HEK293T (cell line): Measurements from ENCODE around the gene TMEM125.

ENCODE experiments used
- CTCF ChIA-PET: fragments of 350-600 bp; formaldehyde crosslinking; extraction: SDS; loops from one replicate; lab custom pipeline; 2021; ENCODE audit warnings: antibody characterized with exemption, inconsistent platforms; lab: Yijun Ruan, JAX
- POLR2A ChIA-PET: fragments of 350-600 bp; formaldehyde crosslinking; extraction: SDS; loops from one replicate; lab custom pipeline; 2020; ENCODE audit warnings: antibody characterized with exemption, inconsistent platforms; lab: Yijun Ruan, JAX
- DNase-seq: peaks from one replicate; pipeline ENCODE4 v3.0.0; 2012; ENCODE audit warnings: mixed read lengths; ENCODE audit errors: extremely low spot score
- ARNT ChIP-seq: fragments of 450-650 bp; IDR thresholded peaks from 2 replicates; pipeline ENCODE4 v1.6.1; 2017; ENCODE audit warnings: mild to moderate bottlenecking
- BHLHE40 ChIP-seq: fragments of 450-650 bp; IDR thresholded peaks from 2 replicates; pipeline ENCODE4 v1.6.1; 2016; ENCODE audit warnings: mild to moderate bottlenecking, moderate library complexity, borderline replicate concordance
- CTBP1 ChIP-seq: fragments of 450-650 bp; IDR thresholded peaks from 2 replicates; pipeline ENCODE4 v1.6.1; 2016; ENCODE audit warnings: borderline replicate concordance
- ELF4 ChIP-seq: fragments of 450-650 bp; IDR thresholded peaks from 2 replicates; pipeline ENCODE4 v1.6.1; 2017; ENCODE audit warnings: antibody characterized with exemption
- FOXA1 ChIP-seq: fragments of 450-650 bp; IDR thresholded peaks from 2 replicates; pipeline ENCODE4 v1.6.1; 2016; ENCODE audit warnings: mild to moderate bottlenecking
- FOXK2 ChIP-seq: fragments of 450-650 bp; IDR thresholded peaks from 2 replicates; pipeline ENCODE4 v1.6.1; 2016; ENCODE audit warnings: mild to moderate bottlenecking
- FOXM1 ChIP-seq: fragments of 450-650 bp; IDR thresholded peaks from 2 replicates; pipeline ENCODE4 v1.6.1; 2017; ENCODE audit warnings: mild to moderate bottlenecking, borderline replicate concordance
- HDGF ChIP-seq: fragments of 450-650 bp; IDR thresholded peaks from 2 replicates; pipeline ENCODE4 v1.6.1; 2017; ENCODE audit warnings: antibody characterized with exemption, borderline replicate concordance
- L3MBTL2 ChIP-seq: fragments of 450-650 bp; conservative IDR thresholded peaks from 2 replicates; pipeline ENCODE4 v1.6.1; 2016; ENCODE audit warnings: mild to moderate bottlenecking
- LEF1 ChIP-seq: fragments of 450-650 bp; IDR thresholded peaks from 2 replicates; pipeline ENCODE4 v1.6.1; 2017; ENCODE audit warnings: mild to moderate bottlenecking, borderline replicate concordance
- NFRKB ChIP-seq: fragments of 450-650 bp; IDR thresholded peaks from 2 replicates; pipeline ENCODE4 v1.6.1; 2016; ENCODE audit warnings: mild to moderate bottlenecking, moderate library complexity
- SP1 ChIP-seq: fragments of 450-650 bp; IDR thresholded peaks from 2 replicates; pipeline ENCODE4 v1.6.1; 2017
- SUZ12 ChIP-seq: fragments of 450-650 bp; IDR thresholded peaks from 2 replicates; pipeline ENCODE4 v1.6.1; 2016; ENCODE audit warnings: mild to moderate bottlenecking
- TARDBP ChIP-seq: fragments of 450-650 bp; IDR thresholded peaks from 2 replicates; pipeline ENCODE4 v1.6.1; 2016
- ZNF384 ChIP-seq: fragments of 450-650 bp; IDR thresholded peaks from 2 replicates; pipeline ENCODE4 v1.6.1; 2016
- TF ChIP-seq, protein P1 (sequence below): fragments of 450-650 bp; IDR thresholded peaks from 2 replicates; pipeline ENCODE4 v1.6.1; 2016

Gene TMEM125

DNA sequence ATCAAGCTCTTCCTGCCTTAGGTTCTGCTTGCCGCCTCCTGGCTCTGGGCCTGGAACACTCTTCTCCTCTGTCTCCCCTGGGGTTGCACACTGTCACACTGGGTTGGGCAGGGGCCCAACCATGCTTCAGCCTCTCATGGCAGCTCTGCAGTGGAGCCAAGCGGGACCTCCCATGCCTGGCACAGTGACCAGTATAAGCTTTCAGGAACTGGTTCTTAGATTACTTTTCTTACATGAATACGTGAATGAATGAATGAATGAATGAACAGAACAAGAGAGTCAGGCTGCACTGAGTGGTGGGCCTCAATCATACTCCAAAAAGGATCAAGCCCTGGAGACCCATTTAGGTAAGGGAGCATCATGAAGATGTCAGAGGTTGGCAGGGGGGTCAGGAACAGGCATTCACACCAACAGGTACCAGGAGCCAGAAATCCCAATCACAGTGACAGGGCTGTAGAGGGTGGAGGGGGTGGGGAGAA lies 30.8 kb upstream of the TMEM125 start:
- TF ChIP-seq SUZ12 (no peak), CTBP1 (no peak), FOXM1 (no peak), FOXA1 (no peak), NFRKB (no peak), ARNT (no peak), L3MBTL2 (no peak), FOXK2 (no peak), BHLHE40 (no peak), ZNF384 (no peak), LEF1 (no peak), TARDBP (no peak), SP1 (no peak), ELF4 (no peak), HDGF (no peak)
- TF ChIP-seq, protein P1, sequence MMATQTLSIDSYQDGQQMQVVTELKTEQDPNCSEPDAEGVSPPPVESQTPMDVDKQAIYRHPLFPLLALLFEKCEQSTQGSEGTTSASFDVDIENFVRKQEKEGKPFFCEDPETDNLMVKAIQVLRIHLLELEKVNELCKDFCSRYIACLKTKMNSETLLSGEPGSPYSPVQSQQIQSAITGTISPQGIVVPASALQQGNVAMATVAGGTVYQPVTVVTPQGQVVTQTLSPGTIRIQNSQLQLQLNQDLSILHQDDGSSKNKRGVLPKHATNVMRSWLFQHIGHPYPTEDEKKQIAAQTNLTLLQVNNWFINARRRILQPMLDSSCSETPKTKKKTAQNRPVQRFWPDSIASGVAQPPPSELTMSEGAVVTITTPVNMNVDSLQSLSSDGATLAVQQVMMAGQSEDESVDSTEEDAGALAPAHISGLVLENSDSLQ, result no peak
- CTCF ChIA-PET, result interaction anchor here (2.4 kb wide), 1 partner anchor 176 kb away, joined by 12 read pairs; no protein-coding TSS in a partner anchor
- DNase-seq, result no peak
- POLR2A ChIA-PET, result interaction anchor here (0.7 to 1.5 kb wide), 3 partner anchors 82 to 175 kb away, joined by 3 to 6 read pairs (median 4); partner anchors contain the start of genes MED8 and SZT2

DNA sequence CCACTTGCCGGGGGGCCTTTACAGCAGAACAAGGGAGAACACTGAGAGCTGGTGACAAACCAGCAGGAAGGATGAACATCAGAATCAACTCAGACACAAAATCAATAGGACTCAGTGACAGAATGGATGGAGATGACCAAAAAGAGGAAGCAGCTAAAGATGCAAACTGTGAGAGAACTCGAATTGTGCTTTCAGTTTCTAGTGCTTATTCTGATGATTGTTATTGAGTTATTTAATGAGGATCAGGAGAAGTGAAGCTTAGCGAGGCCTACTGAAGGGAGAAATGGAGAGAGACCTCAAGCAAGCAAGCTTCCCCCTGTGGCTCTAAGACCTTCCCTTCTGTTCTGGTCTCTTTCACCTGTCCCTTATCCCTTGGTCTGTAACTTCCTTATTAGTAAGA lies 30.3 kb upstream of the TMEM125 start:
- POLR2A ChIA-PET, result interaction anchor here (0.7 to 1.5 kb wide), 3 partner anchors 81 to 175 kb away, joined by 3 to 6 read pairs (median 4); partner anchors contain the start of genes MED8 and SZT2
- TF ChIP-seq FOXA1 (no peak), BHLHE40 (no peak), SP1 (no peak), CTBP1 (no peak), TARDBP (no peak), FOXK2 (no peak), ELF4 (no peak), L3MBTL2 (no peak), ZNF384 (no peak), SUZ12 (no peak)
- TF ChIP-seq, protein P1, result no peak
- DNase-seq, result no peak
- CTCF ChIA-PET, result interaction anchor here (2.4 kb wide), 1 partner anchor 175 kb away, joined by 12 read pairs; no protein-coding TSS in a partner anchor

DNA sequence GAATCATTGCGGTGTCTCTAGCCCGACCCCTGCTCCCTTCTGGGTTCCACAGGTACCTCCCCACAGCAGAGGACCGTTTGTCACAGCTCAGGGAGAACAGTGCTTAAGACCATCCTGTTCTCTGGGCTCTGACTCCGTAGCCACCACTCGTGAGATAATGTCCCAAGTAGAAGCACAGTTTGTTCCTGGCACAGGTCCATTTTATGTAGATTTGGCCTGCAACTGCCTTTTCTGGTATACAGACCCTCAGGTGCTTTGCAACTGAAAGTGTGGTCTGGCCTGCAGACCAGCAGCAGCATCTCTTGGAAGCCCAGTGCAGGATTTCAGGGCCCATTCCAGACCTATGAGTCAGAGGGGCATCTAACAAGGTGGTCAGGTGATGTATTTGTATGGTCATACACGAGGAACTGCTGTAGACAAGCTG lies 28.4 kb upstream of the TMEM125 start:
- TF ChIP-seq NFRKB (no peak), CTBP1 (no peak), BHLHE40 (no peak), FOXK2 (no peak), SP1 (no peak)
- DNase-seq, result no peak
- CTCF ChIA-PET, result no interaction called here
- POLR2A ChIA-PET, result no interaction called here

DNA sequence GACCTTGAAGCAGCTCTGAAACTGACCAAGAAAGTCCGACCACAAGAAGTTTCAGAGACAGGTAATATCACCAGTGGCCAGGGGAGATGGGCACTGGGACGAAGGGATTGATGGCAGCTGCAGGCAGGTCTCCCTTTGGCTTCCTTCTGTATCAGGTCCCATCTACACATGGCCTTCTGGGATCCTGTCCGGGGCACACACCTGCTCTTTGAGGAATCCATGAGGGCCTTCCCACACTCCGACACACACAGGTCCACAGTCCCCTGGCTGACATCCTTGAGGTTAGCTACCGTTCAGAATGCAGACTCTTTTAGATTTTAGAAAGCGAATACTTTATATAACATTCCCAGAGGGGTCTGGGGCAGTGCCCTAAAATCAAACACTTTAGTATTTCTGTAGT lies 26.5 kb upstream of the TMEM125 start:
- CTCF ChIA-PET, result interaction anchor here (0.8 to 1.7 kb wide), 2 partner anchors 16 to 171 kb away, joined by 3 to 4 read pairs; no protein-coding TSS in a partner anchor
- no peak for TF ChIP-seq FOXK2
- no peak for TF ChIP-seq BHLHE40
- no peak for TF ChIP-seq ZNF384
- TF ChIP-seq, protein P1, result no peak
- no peak for TF ChIP-seq SUZ12
- no peak for TF ChIP-seq NFRKB
- no peak for TF ChIP-seq TARDBP
- no peak for TF ChIP-seq ARNT
- no peak for TF ChIP-seq HDGF
- TF ChIP-seq SP1, result no peak
- no peak for TF ChIP-seq CTBP1
- TF ChIP-seq FOXM1, result no peak
- TF ChIP-seq ELF4, result no peak
- DNase-seq, result no peak
- POLR2A ChIA-PET, result no interaction called here

DNA sequence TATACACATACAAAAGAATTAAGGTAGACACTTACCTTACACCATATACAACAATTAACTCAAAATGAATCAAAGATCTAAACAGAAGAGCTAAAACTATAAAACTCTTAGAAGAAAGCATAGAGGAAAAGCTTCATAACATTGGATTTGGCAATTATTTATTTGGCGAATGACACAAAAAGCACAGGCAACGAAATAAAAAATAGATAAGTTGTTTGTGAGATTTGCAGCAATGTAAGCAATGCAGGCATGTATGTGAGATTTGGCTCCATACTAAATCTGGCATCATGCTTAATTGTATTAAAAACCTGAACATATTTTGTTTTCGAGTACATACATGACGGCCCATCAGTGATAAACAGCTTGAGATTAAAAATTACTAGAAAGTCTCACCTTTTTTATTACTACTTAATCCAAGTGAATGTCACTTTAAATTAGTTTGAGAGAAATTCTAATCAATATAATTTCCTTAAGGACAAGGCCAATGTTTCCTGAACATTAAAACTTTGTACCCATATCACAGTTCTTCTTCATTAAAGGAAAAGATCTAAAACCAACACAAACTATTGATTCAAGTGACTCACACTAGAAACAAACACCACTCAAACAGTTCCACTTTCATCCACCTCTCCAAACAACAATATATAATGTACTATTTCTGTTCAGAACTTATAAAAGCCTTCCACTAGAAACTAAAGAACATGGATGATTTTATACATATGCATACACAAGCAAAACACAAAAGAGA lies 23.1 kb upstream of the TMEM125 start:
- ChIA-PET POLR2A (no interaction called here), CTCF (no interaction called here)
- DNase-seq, result no peak
- TF ChIP-seq ZNF384 (no peak), L3MBTL2 (no peak)
- TF ChIP-seq, protein P1, result no peak
